HT1080 (cell line): Measurements from ENCODE around the gene THAP6. TPM values are rescaled to one million over a fixed set of nuclear protein-coding genes. Genes with fewer than 3 reads are reported as not detected.

Experiments used
- DNase-seq: peaks from one replicate; pipeline ENCODE4 v3.0.0-alpha.2; 2015; ENCODE audit warnings: low read depth
- total RNA-seq: library from RNA; depleted of rRNA; stranded (reverse); fragments of >200 nt; shearing (Covaris generic); gene quantifications from 2 replicates; pipeline ENCODE4 v1.2.3, GENCODE V29; 2014; rRNA removed

THAP6 gene
- total RNA-seq, 1 experiment from 2014 or later = 12.2 TPM

- DNase-seq = no peak
These were observed 53.5 kb downstream of the THAP6 start for GRCh38 chr4:75567725-75568124.

Other genes starting within 250 kb of the THAP6 start
- gene RCHY1, start 70 bp upstream of the THAP6 start, total RNA-seq = 38.1 and 47.6 TPM in 2 replicates
- not detected in 2 replicates for gene ODAPH, start 41.6 kb downstream of the THAP6 start, total RNA-seq
- gene CDKL2, start 116.1 kb downstream of the THAP6 start, total RNA-seq = 0.03 TPM in 1 of 2 replicates, not detected in the other
- 86.0 and 115 TPM in 2 replicates for gene G3BP2, start 158.9 kb downstream of the THAP6 start, total RNA-seq
- 60.8 and 68.3 TPM in 2 replicates for gene USO1, start 210.1 kb downstream of the THAP6 start, total RNA-seq